ENCODE results near the gene CCDC9B.

The CCDC9B gene

DNA sequence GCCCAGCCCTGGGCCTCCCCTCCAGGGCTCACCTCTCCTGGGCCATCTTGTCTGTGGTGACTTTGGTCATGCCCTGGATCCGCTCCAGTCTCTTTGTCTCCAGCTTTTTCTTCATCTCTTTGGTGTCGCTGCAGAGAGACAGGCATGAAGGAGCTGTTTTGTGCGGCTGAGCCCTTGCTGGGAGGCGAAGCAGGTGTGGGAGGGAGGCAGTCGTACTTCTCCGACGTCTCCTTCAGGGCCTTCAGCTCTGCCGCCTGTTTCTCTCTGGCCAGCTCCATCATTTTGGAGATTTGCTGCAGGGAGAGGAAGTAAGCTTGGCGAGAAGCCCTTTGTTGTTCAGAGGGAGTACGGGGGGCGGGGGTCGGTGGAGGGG lies 50.2 kb downstream of the CCDC9B start:
- no peak for DNase-seq (ENCODE audit: low spot score)

DNA sequence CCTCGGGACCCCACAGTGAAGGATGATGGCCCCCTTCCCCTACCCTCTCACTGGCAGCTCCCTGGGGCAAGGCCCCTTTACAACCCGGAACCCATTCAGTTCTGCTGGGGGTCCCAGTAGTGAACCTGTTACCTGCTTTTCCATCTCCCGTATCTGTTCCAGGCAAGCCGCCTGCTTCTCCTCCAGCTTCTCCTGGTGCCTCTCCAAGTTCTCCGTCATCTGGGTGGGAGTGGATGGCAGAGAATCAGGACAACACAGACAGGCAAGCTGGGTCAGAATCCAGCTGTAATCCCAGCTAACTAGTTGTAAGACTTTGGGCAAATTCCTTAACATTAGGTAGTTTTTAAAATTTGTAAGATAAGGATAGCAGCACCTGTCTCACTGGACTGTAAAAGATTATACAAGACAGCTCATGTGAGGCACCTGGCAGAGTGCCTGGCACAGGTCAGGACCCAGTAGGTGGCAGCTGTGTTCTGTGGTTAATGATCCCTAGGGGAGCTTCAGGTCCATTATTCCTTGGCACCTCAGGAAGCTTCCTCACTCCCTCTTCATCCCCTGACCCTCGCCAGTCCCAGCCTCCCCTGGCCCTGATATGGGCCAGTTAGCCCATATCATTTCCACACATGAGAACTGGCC lies 51.5 kb downstream of the CCDC9B start:
- DNase-seq (ENCODE audit: low spot score): no peak

DNA sequence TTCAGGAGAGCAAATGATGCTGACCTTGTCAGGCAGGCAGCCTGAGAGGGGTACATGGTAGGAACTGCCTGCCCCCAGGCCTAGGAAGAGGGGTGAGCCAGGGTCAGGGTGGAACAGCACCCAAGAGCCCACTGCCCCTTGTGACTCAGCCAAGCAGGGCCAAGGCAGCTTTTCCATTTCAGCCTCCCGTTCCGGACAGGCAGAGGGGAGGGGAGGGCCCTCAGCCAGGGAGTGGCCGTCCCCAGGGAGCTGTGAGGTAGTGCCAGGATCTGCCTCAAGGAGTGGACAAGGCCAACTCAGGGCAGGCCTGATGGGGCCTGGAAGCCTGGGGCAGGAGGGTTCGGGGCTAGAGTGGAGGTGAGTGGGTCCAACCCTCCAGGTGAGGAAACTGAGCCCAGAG lies 52.8 kb downstream of the CCDC9B start:
- no peak for DNase-seq (ENCODE audit: low spot score)

DNA sequence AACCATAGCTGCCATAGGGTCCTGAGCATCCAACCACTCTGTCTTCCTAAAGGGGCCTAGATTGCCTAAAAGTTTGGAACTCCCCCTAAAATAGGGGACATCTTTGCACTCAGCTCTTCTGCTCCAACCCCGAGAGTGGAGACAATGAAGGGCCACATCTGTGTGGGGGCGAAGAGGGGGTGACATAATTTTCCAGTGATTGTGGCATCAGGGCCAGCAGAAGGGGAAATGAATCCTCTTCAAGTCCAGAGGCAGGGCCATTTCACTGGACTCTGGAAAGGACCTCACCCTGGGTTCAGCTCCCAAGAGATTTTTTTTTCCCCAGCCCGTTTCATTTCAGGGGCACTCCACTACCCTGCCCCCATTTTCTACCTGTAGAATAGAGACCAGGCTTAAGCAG lies 53.2 kb downstream of the CCDC9B start:
- no peak for DNase-seq (ENCODE audit: low spot score)

DNA sequence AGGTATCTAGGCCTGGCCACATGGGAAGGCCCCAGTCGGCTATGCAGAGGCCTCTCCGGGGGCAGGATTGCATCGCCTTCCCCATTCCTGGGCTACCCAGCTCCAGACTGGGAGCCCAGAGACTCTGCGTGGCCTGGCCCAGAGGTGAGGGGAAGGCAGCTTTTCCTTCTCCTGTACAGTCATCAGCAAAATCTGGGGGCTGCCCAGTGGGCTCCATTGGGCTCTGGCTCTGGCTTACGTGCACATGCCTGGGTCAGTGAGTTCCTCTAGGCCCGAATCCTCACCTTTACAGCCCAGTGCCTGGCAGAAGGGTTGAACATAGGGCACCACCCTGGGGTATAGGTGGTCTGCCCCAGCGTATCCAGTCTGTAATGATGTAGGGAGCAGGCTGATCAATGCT lies 53.9 kb downstream of the CCDC9B start:
- DNase-seq (ENCODE audit: low spot score): no peak

DNA sequence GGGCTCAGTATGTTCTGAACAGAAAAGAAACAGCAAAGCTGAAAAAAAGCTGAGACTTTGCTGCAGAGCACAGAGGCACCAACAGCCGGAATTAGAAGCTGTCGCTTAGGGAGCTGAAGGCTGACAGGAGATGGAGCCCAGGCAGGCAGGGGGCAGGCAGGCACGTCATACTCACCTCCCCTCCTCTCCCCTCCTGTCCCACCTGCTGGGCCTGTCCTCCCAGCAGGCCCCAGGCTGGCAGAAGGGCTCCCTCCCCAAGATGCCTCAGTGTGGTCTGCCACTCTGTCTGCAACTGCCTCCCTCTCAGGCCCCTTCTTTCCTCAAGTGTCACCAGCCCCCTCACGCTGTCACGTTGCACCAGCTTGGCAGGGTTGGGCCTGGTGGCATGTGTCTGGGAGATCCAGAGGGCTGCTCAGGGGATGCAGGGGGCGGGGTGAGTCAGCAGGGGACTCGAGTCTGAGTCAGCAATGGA lies 54.6 kb downstream of the CCDC9B start:
- DNase-seq (ENCODE audit: low spot score): no peak

DNA sequence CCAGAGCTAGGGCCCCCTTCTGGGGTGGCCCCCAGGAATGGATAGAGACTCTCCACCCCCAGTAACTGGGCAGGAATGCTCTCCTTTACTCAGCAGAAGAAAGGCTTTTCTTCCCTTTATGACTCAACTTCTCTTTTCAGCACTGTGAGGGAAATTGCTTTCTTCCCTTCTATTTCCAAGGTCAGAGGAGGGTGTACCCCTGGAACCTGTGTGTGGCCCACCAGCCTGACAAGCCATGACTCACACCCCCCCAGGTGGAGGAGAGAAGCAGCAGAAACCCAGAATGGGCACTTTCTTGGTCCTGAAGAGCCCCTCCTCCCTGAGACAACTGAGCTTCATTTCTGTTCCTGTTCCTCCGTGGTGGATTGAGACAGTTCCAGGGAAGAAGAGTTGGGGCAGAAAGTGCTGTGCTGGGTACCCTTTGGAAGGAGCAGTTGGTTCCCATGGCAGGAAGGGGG lies 55.2 kb downstream of the CCDC9B start:
- DNase-seq (ENCODE audit: low spot score): no peak

DNA sequence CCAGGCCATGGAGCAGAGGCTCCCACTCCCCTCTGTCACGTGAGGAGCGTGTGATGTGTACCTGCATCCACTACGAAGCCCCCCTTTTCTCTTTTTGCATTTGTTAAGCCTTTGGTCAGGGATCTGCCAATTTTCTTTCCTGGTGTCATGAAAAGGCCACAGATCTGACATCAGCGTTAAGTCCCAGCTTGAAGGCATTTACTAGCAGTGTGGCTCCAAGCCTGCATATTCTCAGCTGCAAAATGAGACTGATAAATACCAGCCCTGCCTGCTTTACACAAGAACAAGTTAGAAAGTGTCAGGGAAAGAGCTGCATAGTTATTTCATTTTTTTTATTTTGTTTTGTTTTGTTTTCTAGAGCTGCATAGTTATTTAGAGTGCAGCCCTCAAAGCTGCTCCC lies 55.6 kb downstream of the CCDC9B start:
- no peak for DNase-seq (ENCODE audit: low spot score)

DNA sequence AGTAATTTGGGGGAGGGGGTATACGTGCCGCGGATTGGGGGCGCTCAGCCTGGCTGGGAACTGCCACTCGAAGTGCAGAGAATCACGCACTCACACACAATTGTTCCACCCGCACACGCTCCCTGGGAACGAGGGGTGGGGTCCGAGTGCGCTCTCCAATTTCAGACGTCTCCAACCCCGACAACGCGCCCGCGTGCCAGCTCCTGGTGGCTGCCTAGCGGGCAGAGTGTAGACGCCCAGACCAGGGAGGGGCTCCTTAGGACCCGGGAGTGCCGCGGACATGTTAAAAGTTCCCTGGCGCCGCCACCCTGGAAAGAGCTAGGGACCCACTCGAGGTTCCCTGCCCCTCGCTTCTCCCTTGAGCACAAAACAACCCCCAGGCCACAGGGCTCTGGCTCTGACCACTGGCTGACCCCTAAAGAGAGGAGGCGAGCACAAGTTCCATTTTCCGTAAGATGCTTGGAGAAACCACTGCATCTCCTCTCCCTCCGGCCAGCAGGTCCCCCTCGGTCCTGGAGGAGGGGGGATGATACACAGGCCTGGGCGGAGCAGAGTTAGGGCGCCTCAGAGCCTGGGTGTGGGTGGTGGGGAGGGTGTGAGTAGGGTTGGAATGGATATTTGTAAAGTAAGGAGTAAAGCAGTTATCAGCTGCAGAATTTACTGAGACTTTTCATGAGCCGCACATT lies 57.0 kb downstream of the CCDC9B start:
- DNase-seq (ENCODE audit: low spot score): no peak

DNA sequence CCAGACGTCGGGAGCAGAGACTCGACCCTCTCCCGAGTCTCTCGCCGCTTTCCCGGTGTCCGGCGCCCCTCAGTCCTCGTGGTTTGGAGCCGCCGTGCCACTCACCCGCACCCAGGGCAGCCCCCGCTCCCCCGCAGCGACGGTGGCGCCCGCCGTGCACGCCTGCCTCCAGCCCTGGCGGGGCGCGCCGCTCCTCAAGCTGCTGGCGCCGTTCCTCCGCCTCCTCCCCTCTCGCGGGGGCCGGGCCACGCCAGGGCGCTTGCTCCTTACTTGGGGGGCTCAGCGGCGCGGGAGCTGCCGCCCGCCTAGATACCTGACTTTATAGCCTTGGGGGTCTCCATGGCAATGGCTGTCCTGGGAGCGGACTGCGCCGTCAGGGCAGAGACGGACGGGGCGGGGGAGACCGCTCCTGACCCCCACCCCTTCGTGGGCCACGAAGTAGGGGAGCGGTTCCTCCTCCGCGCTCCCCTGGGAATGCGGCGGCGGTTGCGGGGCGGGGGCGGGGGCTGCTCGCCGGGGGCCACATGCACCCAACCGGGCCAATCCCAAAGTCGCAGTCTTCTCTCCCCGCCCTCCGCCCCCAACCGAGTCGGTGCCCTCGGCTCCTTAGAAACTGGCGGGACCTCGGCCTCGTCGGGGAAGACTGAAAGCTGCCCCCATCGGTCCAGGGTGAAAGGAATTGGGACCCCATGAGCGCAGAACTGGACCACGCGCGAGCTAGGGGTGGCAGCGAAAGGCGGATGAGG lies 57.7 kb downstream of the CCDC9B start, which contains the start of gene ANKRD63:
Gene ANKRD63, minus strand, starts transcription at position 196 of the 746 bp plus-strand sequence. CDS start 478 bp downstream, outside the sequence.
- DNase-seq (ENCODE audit: low spot score): no peak

DNA sequence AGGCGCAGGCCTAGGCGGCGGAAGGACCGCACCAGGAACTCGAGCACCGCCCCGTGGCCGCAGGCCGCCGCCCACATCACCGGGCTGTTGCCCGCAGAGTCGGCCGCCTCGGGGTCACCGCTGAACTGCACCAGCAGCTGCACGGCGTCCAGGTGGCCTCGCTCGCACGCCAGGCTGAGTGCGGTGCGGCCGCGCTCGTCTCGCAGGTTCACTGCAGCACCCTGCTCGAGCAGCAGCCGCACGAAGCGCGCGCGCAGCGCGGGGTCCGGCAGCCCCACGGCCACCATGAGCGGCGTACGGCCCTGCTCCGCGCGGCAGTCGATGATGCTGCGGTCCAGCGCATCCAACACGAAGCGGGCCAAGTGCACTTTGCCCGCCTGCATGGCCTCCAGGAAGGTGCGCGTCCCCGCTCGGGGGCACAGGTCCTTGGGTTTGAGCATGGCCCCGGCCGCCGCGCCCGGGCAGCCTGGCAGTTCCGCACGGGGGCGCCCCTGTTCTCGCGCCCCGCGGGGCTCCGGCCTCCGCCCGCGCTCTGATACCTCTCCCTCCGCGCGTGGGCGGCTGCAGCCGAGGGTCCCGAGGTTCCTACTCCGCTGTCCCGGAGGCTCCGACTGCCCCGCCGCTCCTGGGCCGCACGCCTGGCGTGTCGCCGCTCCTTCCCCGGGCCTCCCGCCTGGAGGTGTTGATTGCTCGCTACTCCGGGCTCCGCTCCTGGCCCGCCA lies 58.4 kb downstream of the CCDC9B start:
- DNase-seq (ENCODE audit: low spot score): peak; percentile 77

DNA sequence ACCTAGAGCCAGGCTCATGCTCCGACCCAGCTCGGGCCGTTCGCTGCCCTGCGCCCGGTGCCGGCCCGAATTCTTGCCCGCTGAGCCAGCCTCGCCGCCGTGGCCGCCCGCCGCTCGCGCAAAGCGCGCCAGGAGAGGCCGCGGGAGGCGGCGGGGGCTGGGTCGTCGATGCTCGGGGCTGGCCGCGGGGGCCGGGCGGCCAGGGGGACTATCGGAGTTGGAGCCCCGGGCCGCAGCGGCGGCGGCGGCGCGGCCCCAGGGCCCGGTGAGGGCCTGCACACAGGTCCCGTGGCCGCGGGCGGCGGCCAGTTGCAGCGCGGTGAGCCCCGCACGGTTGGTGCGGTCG lies 59.0 kb downstream of the CCDC9B start:
- DNase-seq (ENCODE audit: low spot score): no peak
